Thoracic aorta (tissue), 2 donors: ENCODE measurements around the gene HARS1. TPM values are rescaled to one million over a fixed set of nuclear protein-coding genes. Genes with fewer than 3 reads are reported as not detected.
"Not testable (repeated sequence)": the region's sequence is repeated elsewhere in the genome, so short reads cannot be mapped to it uniquely, and the experiment has no call there.

Source experiments
- ATAC-seq: fragments of 150-250 bp; one replicate; pipeline ENCODE4 v1.8.0; 2017; ENCODE audit warnings: low read depth; ENCODE audit not compliant: insufficient number of reproducible peaks, low FRiP score
- DNase-seq: peaks from one replicate; pipeline ENCODE4 v3.0.0-alpha.2; 2020; ENCODE audit warnings: low spot score
- H3K27ac ChIP-seq, 2 donors: fragments of 200-600 bp; sonication (generic); 1 replicate in 1 of 2; 2 replicates in 1 of 2; pipeline ENCODE4 v1.5.1; 2016; ENCODE audit warnings: mild to moderate bottlenecking in 2 of 2, moderate library complexity in 2 of 2
- H3K27me3 ChIP-seq: fragments of 200-600 bp; sonication (generic); replicated peaks from 2 replicates; pipeline ENCODE4 v1.6.0; 2016; ENCODE audit warnings: mild to moderate bottlenecking; ENCODE audit not compliant: insufficient read depth
- H3K36me3 ChIP-seq: fragments of 200-600 bp; sonication (generic); one replicate; pipeline ENCODE4 v1.5.1; 2016
- H3K4me1 ChIP-seq, 2 donors: fragments of 200-600 bp; sonication (generic); 1 replicate in 1 of 2; 2 replicates in 1 of 2; pipeline versions ENCODE4 v1.5.1 to v1.6.0; 2016; ENCODE audit warnings: low read depth in 2 of 2, mild to moderate bottlenecking in 1 of 2; ENCODE audit not compliant: control insufficient read depth in 1 of 2
- H3K4me3 ChIP-seq: fragments of 200-600 bp; sonication (generic); 2 replicates; pipeline ENCODE4 v1.5.1; 2016; ENCODE audit warnings: mild to moderate bottlenecking
- H3K9me3 ChIP-seq: fragments of 200-600 bp; sonication (generic); 2 replicates; pipeline ENCODE4 v1.5.1; 2016
- CTCF ChIP-seq: fragments of 200-600 bp; sonication (generic); IDR thresholded peaks from one replicate; pipeline ENCODE4 v1.5.1; 2019; ENCODE audit warnings: antibody characterized with exemption
- total RNA-seq, 2 donors: library from RNA; depleted of rRNA; stranded (reverse); fragments of >200 nt; gene quantifications; one replicate each; pipeline versions ENCODE4 v1.1.0 to v1.2.3, GENCODE V29; 2016

Gene HARS1
- total RNA-seq, 2 donors from 2014 or later = 46.4 to 68.2 TPM

GRCh38 chr5:140710899-140711552 lies 19.9 kb upstream of the HARS1 start:
- Histone ChIP-seq H3K27me3 (no peaks in the 10 kb centered on the region), H3K9me3 (no peaks in the 10 kb centered on the region), H3K4me3 (peak overlapping the region; percentile 76), H3K4me1 (peaks cover 6 to 13% of the 10 kb centered on the region in 2 donors), H3K36me3 (peaks cover 1% of the 10 kb centered on the region), H3K27ac (peak overlapping the region; percentile 91)
- peak; percentile 98 for ATAC-seq
- TF ChIP-seq CTCF = no peak
- peak; percentile 69 for DNase-seq

GRCh38 chr5:140708787-140709186 lies 17.6 kb upstream of the HARS1 start:
- Histone ChIP-seq H3K4me1 (peaks cover 6 to 13% of the 10 kb centered on the region in 2 donors), H3K36me3 (peaks cover 18% of the 10 kb centered on the region)
- not testable (repeated sequence) for DNase-seq, H3K27me3 ChIP-seq, ATAC-seq, H3K4me3 ChIP-seq, H3K27ac ChIP-seq, H3K9me3 ChIP-seq

GRCh38 chr5:140707812-140708211 lies 16.6 kb upstream of the HARS1 start:
- no peak for TF ChIP-seq CTCF
- no peak for DNase-seq
- Histone ChIP-seq H3K27ac (peak overlapping the region in 1 of 2 donors; percentile 8), H3K4me1 (peaks cover 6 to 13% of the 10 kb centered on the region in 2 donors), H3K4me3 (no peak overlapping the region), H3K27me3 (no peaks in the 10 kb centered on the region), H3K36me3 (peaks cover 26% of the 10 kb centered on the region), H3K9me3 (no peaks in the 10 kb centered on the region)
- no peak for ATAC-seq

- Histone ChIP-seq H3K9me3 (no peaks in the 10 kb centered on the region), H3K4me3 (peak within 1 kb of the TSS; percentile 78), H3K27ac (peak within 1 kb of the TSS; percentile 64 to 65), H3K36me3 (peaks cover 63% of the 10 kb centered on the region), H3K27me3 (no peaks in the 10 kb centered on the region), H3K4me1 (peaks cover 9 to 21% of the 10 kb centered on the region in 2 donors)
- ATAC-seq (peak; percentile 91), DNase-seq (peak; percentile 89)
- no peak for TF ChIP-seq CTCF
These were observed 9.3 kb upstream of the HARS1 start, which contains the start of gene ZMAT2 for GRCh38 chr5:140700177-140701144. Gene ZMAT2 (plus strand): TSS chr5:140700447. CDS start chr5:140700461, 14 bp downstream.

- Histone ChIP-seq H3K9me3 (no peaks in the 10 kb centered on the region), H3K27me3 (no peaks in the 10 kb centered on the region), H3K4me1 (peaks cover 15 to 31% of the 10 kb centered on the region in 2 donors), H3K4me3 (no peak overlapping the region), H3K36me3 (peaks cover 59% of the 10 kb centered on the region), H3K27ac (no peak overlapping the region)
- no peak for TF ChIP-seq CTCF
- ATAC-seq (no peak), DNase-seq (no peak)
These were observed 5.8 kb upstream of the HARS1 start for GRCh38 chr5:140696891-140697492.
